Prostate gland (tissue), 2 donors: ENCODE data around the gene ABCB8.

Source experiments
- POLR2A ChIP-seq: fragments of 450-650 bp; IDR thresholded peaks from one replicate; pipeline ENCODE4 v1.6.1; 2016; ENCODE audit warnings: antibody characterized with exemption, mild to moderate bottlenecking
- TF ChIP-seq, protein P1 (sequence below), 4 experiments: fragments of 200-600 bp in 2 of 4; fragments of 450-650 bp in 2 of 4; sonication (generic) in 2 of 4; IDR thresholded peaks; 1 replicate in 3 of 4; 2 replicates in 1 of 4; pipeline ENCODE4 v1.5.1; 2016 to 2019; ENCODE audit warnings: antibody characterized with exemption in 4 of 4, mild to moderate bottlenecking in 2 of 4, moderate library complexity in 2 of 4

GRCh38 chr7:150980663-150981062 is 47.6 kb upstream of the ABCB8 start:
- TF ChIP-seq, protein P1, sequence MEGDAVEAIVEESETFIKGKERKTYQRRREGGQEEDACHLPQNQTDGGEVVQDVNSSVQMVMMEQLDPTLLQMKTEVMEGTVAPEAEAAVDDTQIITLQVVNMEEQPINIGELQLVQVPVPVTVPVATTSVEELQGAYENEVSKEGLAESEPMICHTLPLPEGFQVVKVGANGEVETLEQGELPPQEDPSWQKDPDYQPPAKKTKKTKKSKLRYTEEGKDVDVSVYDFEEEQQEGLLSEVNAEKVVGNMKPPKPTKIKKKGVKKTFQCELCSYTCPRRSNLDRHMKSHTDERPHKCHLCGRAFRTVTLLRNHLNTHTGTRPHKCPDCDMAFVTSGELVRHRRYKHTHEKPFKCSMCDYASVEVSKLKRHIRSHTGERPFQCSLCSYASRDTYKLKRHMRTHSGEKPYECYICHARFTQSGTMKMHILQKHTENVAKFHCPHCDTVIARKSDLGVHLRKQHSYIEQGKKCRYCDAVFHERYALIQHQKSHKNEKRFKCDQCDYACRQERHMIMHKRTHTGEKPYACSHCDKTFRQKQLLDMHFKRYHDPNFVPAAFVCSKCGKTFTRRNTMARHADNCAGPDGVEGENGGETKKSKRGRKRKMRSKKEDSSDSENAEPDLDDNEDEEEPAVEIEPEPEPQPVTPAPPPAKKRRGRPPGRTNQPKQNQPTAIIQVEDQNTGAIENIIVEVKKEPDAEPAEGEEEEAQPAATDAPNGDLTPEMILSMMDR (IDR thresholded peaks at IDR 0.05): no peak
- no peak for TF ChIP-seq POLR2A
